ES-I3 (cell line): ENCODE measurements around the gene JUND.

Experiments used
- H3K36me3 ChIP-seq: 2 replicates; pipeline ENCODE4 v1.6.1; 2013; ENCODE audit warnings: mild to moderate bottlenecking, low read length, control low read depth, moderate library complexity; ENCODE audit not compliant: insufficient read depth
- H3K4me1 ChIP-seq: 2 replicates; pipeline ENCODE4 v1.6.1; 2013; ENCODE audit warnings: mild to moderate bottlenecking, control low read depth, low read length; ENCODE audit not compliant: insufficient read depth
- H3K9ac ChIP-seq: 2 replicates; pipeline ENCODE4 v1.6.1; 2013; ENCODE audit warnings: low read depth, mild to moderate bottlenecking, low read length, moderate library complexity
- H3K9me3 ChIP-seq: 2 replicates; pipeline ENCODE4 v1.6.1; 2013; ENCODE audit warnings: mild to moderate bottlenecking, low read length, moderate library complexity; ENCODE audit not compliant: control insufficient read depth, insufficient read depth

JUND gene

GRCh38 chr19:18233224-18233825 lies 48.1 kb downstream of the JUND start:
- H3K36me3 ChIP-seq: no peaks in the 10 kb centered on the region
- H3K4me1 ChIP-seq: peaks cover 18% of the 10 kb centered on the region
- H3K9ac ChIP-seq: peak overlapping the region; percentile 26; the same call in 1 of the 2 replicates
- no peaks in the 10 kb centered on the region for H3K9me3 ChIP-seq

DNA sequence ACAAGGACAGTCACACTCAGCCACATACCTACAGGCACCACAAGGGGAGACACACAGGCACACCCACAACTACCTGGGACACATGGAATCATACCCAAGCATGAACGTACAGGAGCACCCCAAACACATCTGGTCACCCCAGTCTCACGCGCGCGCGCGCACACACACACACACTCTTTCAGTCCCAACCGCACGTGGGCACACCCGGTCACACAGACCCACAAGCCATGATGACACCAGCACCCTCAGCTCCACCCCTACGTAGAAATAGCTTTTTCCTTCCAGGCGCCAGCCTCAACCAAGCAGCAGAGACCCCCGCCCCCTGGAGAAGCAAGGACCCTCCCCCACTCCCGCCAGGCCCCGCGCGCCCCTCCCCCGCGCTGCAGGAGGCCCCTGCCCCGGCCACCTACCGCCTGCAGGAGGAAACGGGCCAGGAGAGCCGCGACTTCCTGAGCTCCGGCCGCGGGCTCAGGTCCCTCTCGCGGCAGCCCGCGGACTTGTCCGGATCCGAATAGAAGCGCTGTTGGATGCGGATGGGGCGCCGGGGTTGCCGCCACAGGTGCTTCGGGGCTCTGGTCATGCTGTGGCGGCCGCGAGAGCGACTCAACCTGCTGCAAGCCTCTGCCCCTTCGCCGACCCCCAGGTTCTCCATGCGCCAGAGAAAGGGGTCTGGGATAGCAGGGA lies 48.7 kb downstream of the JUND start:
- H3K9ac ChIP-seq: peak overlapping the region; percentile 47; the same call in 1 of the 2 replicates
- H3K36me3 ChIP-seq: no peaks in the 10 kb centered on the region
- H3K9me3 ChIP-seq: no peaks in the 10 kb centered on the region

DNA sequence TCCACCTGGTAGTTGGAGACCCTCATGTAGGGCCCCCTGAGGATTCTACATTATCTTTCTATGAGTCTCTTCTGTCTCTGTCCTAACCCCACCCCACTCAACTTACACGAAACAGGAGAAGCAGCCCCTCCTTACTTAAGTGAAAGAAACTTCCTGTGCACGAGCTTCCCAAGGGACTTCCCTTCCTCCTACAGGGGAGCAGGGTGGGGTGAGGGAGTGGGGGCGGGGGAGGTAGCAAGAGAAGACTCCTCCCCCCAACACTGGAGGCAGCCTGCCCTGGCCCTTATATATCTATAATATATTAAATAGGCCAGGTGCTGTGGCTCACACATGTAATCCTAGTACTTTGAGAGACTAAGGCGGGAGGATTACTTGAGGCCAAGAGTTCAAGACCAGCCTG lies 49.6 kb downstream of the JUND start:
- H3K36me3 ChIP-seq: no peaks in the 10 kb centered on the region
- no peaks in the 10 kb centered on the region for H3K9me3 ChIP-seq
- peak overlapping the region; percentile 51 for H3K9ac ChIP-seq
- H3K4me1 ChIP-seq: peaks cover 18% of the 10 kb centered on the region

More for the DNA sequence above, 48.7 kb downstream of the JUND start:
- H3K4me1 ChIP-seq: peaks cover 18% of the 10 kb centered on the region

- H3K36me3 ChIP-seq: no peaks in the 10 kb centered on the region
- H3K4me1 ChIP-seq: peaks cover 18% of the 10 kb centered on the region
- no peaks in the 10 kb centered on the region for H3K9me3 ChIP-seq
- peak overlapping the region; percentile 51 for H3K9ac ChIP-seq
These were observed 50.3 kb downstream of the JUND start for GRCh38 chr19:18230941-18231734.

DNA sequence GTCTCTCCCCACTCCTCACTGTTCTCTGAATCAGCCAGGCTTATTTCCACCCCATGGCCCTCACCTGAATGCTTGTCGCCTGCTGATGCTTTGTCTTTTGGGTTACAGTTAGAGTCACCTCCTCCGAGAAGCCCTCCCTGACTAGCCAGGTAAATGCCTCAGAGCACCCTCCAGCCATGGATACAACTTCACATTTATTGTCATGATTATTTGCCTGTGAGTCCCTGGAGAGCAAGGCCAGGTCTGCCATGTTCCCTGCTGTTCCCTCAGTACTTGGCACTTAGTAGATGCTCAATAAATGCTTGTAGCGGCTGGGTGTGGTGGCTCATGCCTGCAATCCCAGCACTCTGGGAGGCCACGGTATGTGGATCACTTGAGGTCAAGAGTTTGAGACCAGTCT lies 51.5 kb downstream of the JUND start:
- no peaks in the 10 kb centered on the region for H3K36me3 ChIP-seq
- no peaks in the 10 kb centered on the region for H3K9me3 ChIP-seq
- peaks cover 18% of the 10 kb centered on the region for H3K4me1 ChIP-seq
- H3K9ac ChIP-seq: no peak overlapping the region
